ENCODE results near the gene RPN2. TPM values are rescaled to one million over a fixed set of nuclear protein-coding genes. Genes with fewer than 3 reads are reported as not detected.

Gene RPN2
- total RNA-seq, 4 donors from 2014 or later = 82.3 to 196 (median 105) TPM

DNA sequence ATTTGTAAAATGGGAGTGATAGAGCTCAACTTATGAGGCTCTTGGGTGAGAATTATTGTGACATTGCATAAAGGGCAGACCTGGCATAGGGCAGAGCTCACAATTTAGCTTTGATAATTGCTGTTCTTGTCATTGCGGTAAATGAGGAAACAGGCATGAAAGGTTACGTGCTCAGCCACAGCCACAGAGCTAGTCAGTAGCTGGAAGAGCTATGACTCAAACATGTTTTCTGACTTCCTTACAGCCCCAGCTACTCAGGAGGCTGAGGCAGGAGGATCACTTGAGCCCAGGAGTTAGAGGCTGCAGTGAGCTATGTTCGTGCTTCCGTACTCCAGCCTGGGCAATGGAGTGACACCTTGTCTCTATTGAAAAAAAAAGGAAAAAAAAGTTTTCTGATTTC is 86.0 kb downstream of the RPN2 start:
- in situ Hi-C loops (cut with MboI; ENCODE audit: low pct_ligation_motif_present in 1 of 4, low pct_unique_long_range_greater_than_20kb in 1 of 4, low sequenced_read_pairs in 3 of 4) = loop anchor here in 1 of 4 donors (5.0 kb wide), 1 partner anchor 272 kb away; no protein-coding TSS in a partner anchor
- Histone ChIP-seq H3K36me3 (no peaks in the 10 kb centered on the region), H3K27ac (no peak overlapping the region), H3K4me1 (peaks cover 0 to 4% (median 0%) of the 10 kb centered on the region in 4 donors), H3K4me3 (no peak overlapping the region), H3K9me3 (no peaks in the 10 kb centered on the region), H3K27me3 (no peaks in the 10 kb centered on the region)
- TF ChIP-seq POLR2A (IDR thresholded peaks at IDR 0.05) = no peak
- no peak for TF ChIP-seq CTCF (IDR thresholded peaks at IDR 0.05)
- TF ChIP-seq POLR2AphosphoS5 (IDR thresholded peaks at IDR 0.05) = no peak
- TF ChIP-seq EP300 (IDR thresholded peaks at IDR 0.05; ENCODE audit: low read depth) = no peak
- no peak for DNase-seq
- WGBS, 2 donors (ENCODE audit: low coverage in 1 of 2) = 84 to 100% methylated on average over 2 to 4 of the region's 4 CpGs
- intact Hi-C loops (cut with DNase I; ENCODE audit: low total_unique reads) = no loop called here

GRCh38 chr20:37266940-37267666 is 88.0 kb downstream of the RPN2 start:
- no peak for TF ChIP-seq POLR2A (IDR thresholded peaks at IDR 0.05)
- no peak for TF ChIP-seq EP300 (IDR thresholded peaks at IDR 0.05; ENCODE audit: low read depth)
- no peak for TF ChIP-seq CTCF (IDR thresholded peaks at IDR 0.05)
- TF ChIP-seq POLR2AphosphoS5 (IDR thresholded peaks at IDR 0.05) = no peak
- WGBS, 2 donors (ENCODE audit: low coverage in 1 of 2) = 81 to 86% methylated on average over 6 to 9 of the region's 9 CpGs
- no peaks in the 10 kb centered on the region for H3K9me3 ChIP-seq
- no peaks in the 10 kb centered on the region for H3K36me3 ChIP-seq
- peaks cover 0 to 4% (median 0%) of the 10 kb centered on the region in 4 donors for H3K4me1 ChIP-seq
- no peaks in the 10 kb centered on the region for H3K27me3 ChIP-seq
- no peak for DNase-seq
- intact Hi-C loops (cut with DNase I; ENCODE audit: low total_unique reads) = no loop called here
- no peak overlapping the region for H3K4me3 ChIP-seq
- no peak overlapping the region for H3K27ac ChIP-seq
- in situ Hi-C loops (cut with MboI; ENCODE audit: low pct_ligation_motif_present in 1 of 4, low pct_unique_long_range_greater_than_20kb in 1 of 4, low sequenced_read_pairs in 3 of 4) = loop anchor here in 1 of 4 donors (5.0 kb wide), 1 partner anchor 270 kb away; no protein-coding TSS in a partner anchor

DNA sequence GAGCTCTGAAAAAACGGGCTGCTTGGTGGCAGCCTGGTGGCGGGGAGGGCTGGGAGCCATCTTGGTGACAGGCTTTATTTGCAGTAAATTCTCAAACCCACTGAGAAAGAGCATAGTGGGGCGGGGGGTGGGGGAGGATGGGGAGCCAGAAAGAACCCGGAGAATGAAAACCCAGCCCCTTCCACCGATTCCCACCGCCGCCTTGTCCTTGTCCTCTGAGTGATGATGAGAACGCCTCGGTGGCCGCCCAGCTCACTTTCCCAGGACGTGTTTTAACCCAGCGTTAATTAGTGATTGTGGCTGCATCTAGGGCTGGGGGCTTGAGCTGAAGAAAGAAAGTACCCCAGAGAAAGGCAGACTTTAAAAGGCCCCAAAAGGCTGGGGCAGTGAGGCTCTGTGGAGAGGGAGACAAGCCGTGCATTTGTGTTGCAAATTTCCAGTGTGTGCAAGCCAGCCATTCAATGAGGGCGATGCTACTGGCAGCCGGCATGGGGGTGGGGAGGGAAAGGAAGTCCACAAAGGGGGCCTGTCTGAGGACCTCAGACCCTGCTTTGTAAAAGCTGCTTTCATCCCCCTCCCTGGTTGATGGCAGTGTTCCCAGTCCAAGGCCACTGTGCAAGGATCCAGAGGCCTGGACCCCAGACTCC is 88.7 kb downstream of the RPN2 start:
- intact Hi-C loops (cut with DNase I; ENCODE audit: low total_unique reads) (no loop called here), in situ Hi-C loops (cut with MboI; ENCODE audit: low pct_ligation_motif_present in 1 of 4, low pct_unique_long_range_greater_than_20kb in 1 of 4, low sequenced_read_pairs in 3 of 4) (loop anchor here in 1 of 4 donors (5.0 kb wide), 1 partner anchor 270 kb away; no protein-coding TSS in a partner anchor)
- H3K27me3 ChIP-seq = no peaks in the 10 kb centered on the region
- H3K4me3 ChIP-seq = no peak overlapping the region
- TF ChIP-seq POLR2AphosphoS5 (IDR thresholded peaks at IDR 0.05) (no peak), EP300 (IDR thresholded peaks at IDR 0.05; ENCODE audit: low read depth) (no peak), CTCF (IDR thresholded peaks at IDR 0.05) (no peak), POLR2A (IDR thresholded peaks at IDR 0.05) (no peak)
- H3K9me3 ChIP-seq = no peaks in the 10 kb centered on the region
- H3K36me3 ChIP-seq = no peaks in the 10 kb centered on the region
- DNase-seq = no peak
- 71 to 76% methylated on average over 8 to 15 of the region's 15 CpGs for WGBS, 2 donors (ENCODE audit: low coverage in 1 of 2)
- peaks cover 0 to 4% (median 0%) of the 10 kb centered on the region in 4 donors for H3K4me1 ChIP-seq
- no peak overlapping the region for H3K27ac ChIP-seq
